Smooth muscle cell (in vitro differentiated cells): Measurements from ENCODE around the gene ADGRE3. TPM values are rescaled to one million over a fixed set of nuclear protein-coding genes. Genes with fewer than 3 reads are reported as not detected.
"Not testable (repeated sequence)": the region's sequence is repeated elsewhere in the genome, so short reads cannot be mapped to it uniquely, and the experiment has no call there.

ENCODE experiments used
- DNase-seq: peaks from one replicate; lab custom pipeline; 2025; ENCODE audit not compliant: unreplicated experiment; lab: John Stamatoyannopoulos, UW
- H2AFZ ChIP-seq: fragments of 200-600 bp; sonication (generic); 2 replicates; pipeline ENCODE4 v1.6.0; 2016; ENCODE audit warnings: antibody characterized with exemption, low read depth, mild to moderate bottlenecking
- H3F3A ChIP-seq: fragments of 200-600 bp; sonication (generic); 2 replicates; pipeline ENCODE4 v1.6.0; 2017; ENCODE audit warnings: antibody characterized with exemption, low read depth
- H3K27ac ChIP-seq: fragments of 200-600 bp; sonication (generic); 2 replicates; pipeline ENCODE4 v1.5.1; 2016; ENCODE audit warnings: low read depth, mild to moderate bottlenecking
- H3K27me3 ChIP-seq: fragments of 200-600 bp; sonication (generic); 2 replicates; pipeline ENCODE4 v1.6.1; 2016; ENCODE audit warnings: low read depth, mild to moderate bottlenecking
- H3K36me3 ChIP-seq: fragments of 200-600 bp; sonication (generic); 2 replicates; pipeline ENCODE4 v1.5.1; 2016; ENCODE audit warnings: low read depth
- H3K4me1 ChIP-seq: fragments of 200-600 bp; sonication (generic); 2 replicates; pipeline ENCODE4 v1.5.1; 2016; ENCODE audit warnings: low read depth
- H3K4me2 ChIP-seq: fragments of 200-600 bp; sonication (generic); 2 replicates; pipeline ENCODE4 v1.6.0; 2016; ENCODE audit warnings: mild to moderate bottlenecking
- H3K4me3 ChIP-seq: fragments of 200-600 bp; sonication (generic); 2 replicates; pipeline ENCODE4 v1.5.1; 2016; ENCODE audit warnings: mild to moderate bottlenecking
- H3K79me2 ChIP-seq: fragments of 200-600 bp; sonication (generic); 2 replicates; pipeline ENCODE4 v1.6.0; 2016; ENCODE audit warnings: low read depth, mild to moderate bottlenecking
- H3K9ac ChIP-seq: fragments of 200-600 bp; sonication (generic); 2 replicates; pipeline ENCODE4 v1.6.0; 2016; ENCODE audit warnings: low read depth
- H3K9me3 ChIP-seq: fragments of 200-600 bp; sonication (generic); replicated peaks from 2 replicates; pipeline ENCODE4 v1.5.1; 2016; ENCODE audit warnings: low read depth
- H4K20me1 ChIP-seq: fragments of 200-600 bp; sonication (generic); 2 replicates; pipeline ENCODE4 v1.6.0; 2016; ENCODE audit warnings: low read depth
- CTCF ChIP-seq: fragments of 200-600 bp; sonication (generic); IDR thresholded peaks from 2 replicates; pipeline ENCODE4 v1.5.1; 2017; ENCODE audit warnings: borderline replicate concordance, mild to moderate bottlenecking, antibody characterized with exemption; ENCODE audit not compliant: insufficient read depth, poor library complexity, severe bottlenecking
- WGBS: methylation state at CpG from one replicate; pipeline ENCODE4 v1.1.7; 2016; ENCODE audit warnings: low lambda C conversion rate; 5-methylcytosine and 5-hydroxymethylcytosine counted together
- polyA plus RNA-seq: library from polyadenylated mRNA; unstranded; fragments of >200 nt; fragmentation: Nextera tagmentation; extraction: Ambion mirVana; gene quantifications from 2 replicates; pipeline ENCODE4 v1.2.1, GENCODE V29; 2016
- total RNA-seq: library from RNA; depleted of rRNA; stranded (reverse); fragments of >200 nt; gene quantifications from 2 replicates; pipeline ENCODE4 v1.2.3, GENCODE V29; 2014

The ADGRE3 gene
- total and polyA plus RNA-seq, 2 experiments from 2014 or later = not detected

DNA sequence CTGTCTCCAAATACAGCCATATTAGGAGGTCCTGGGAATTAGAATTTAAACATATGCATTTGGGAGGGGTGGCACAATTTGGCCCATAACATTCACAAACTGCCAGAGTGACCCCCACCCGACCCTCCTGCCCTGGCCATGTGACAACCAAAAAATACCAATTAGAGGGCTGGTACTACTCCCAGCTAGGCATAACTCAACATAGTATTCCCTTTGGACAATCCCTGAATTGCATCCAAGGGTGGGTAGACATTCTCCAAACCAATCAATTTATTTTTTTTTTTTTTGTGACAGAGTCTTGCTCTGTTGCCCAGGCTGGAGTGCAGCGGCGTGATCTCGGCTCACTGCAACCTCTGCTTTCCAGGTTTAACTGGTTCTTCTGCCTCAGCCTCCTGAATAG is 62.0 kb downstream of the ADGRE3 start:
- 82% methylated on average over 4 of the region's 4 CpGs for WGBS
- H4K20me1 ChIP-seq = no peaks in the 10 kb centered on the region

GRCh38 chr19:14612242-14612641 is 62.4 kb downstream of the ADGRE3 start:
- not testable (repeated sequence) for H3K27ac ChIP-seq, H3K9ac ChIP-seq, H3K36me3 ChIP-seq, H3K27me3 ChIP-seq, H3K4me2 ChIP-seq, H3F3A ChIP-seq, DNase-seq, H4K20me1 ChIP-seq, H3K4me3 ChIP-seq, H3K9me3 ChIP-seq, H3K79me2 ChIP-seq, H2AFZ ChIP-seq, H3K4me1 ChIP-seq
- WGBS = 72% methylated on average over 5 of the region's 5 CpGs

More for the DNA sequence above, 62.0 kb downstream of the ADGRE3 start:
- no peak for DNase-seq
- H3K27me3 ChIP-seq = no peaks in the 10 kb centered on the region
- no peaks in the 10 kb centered on the region for H3K79me2 ChIP-seq
- no peaks in the 10 kb centered on the region for H3K36me3 ChIP-seq
- H3K9ac ChIP-seq = no peak overlapping the region
- no peak overlapping the region for H2AFZ ChIP-seq
- no peaks in the 10 kb centered on the region for H3K4me1 ChIP-seq
- no peak overlapping the region for H3K27ac ChIP-seq
- no peak overlapping the region for H3K4me3 ChIP-seq
- no peak for TF ChIP-seq CTCF
- H3K9me3 ChIP-seq = no peaks in the 10 kb centered on the region
- no peaks in the 10 kb centered on the region for H3F3A ChIP-seq
- H3K4me2 ChIP-seq = no peak overlapping the region

DNA sequence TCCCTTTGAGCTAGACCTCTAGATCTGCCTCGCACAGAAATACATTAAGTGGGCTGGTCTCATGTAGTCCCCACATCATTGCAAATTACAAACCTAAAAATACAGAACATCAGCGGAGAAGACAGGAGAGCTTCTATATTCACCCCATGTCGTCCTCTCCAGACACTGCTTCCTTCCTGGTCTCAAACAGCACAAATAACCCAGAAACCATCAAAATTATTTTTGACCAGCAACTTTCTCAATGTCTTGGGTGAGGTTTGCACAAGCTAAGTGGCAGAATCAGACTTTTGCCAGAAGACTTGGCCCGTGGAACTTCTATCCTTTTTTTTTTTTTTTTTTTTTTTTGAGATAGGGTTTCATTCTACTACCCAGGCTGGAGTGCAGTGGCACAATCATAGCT is 63.6 kb downstream of the ADGRE3 start:
- Histone ChIP-seq H3K4me2 (no peak overlapping the region), H3K79me2 (no peaks in the 10 kb centered on the region), H3K4me3 (no peak overlapping the region), H2AFZ (no peak overlapping the region), H3K36me3 (no peaks in the 10 kb centered on the region), H3F3A (no peaks in the 10 kb centered on the region), H3K27ac (no peak overlapping the region), H3K27me3 (no peaks in the 10 kb centered on the region), H3K9ac (no peak overlapping the region), H3K9me3 (no peaks in the 10 kb centered on the region), H4K20me1 (no peaks in the 10 kb centered on the region), H3K4me1 (no peaks in the 10 kb centered on the region)
- DNase-seq = no peak
- WGBS = 71% methylated on average over 4 of the region's 4 CpGs
- TF ChIP-seq CTCF = no peak

- Histone ChIP-seq H3K4me3 (no peak overlapping the region), H3K4me1 (no peaks in the 10 kb centered on the region), H3F3A (no peaks in the 10 kb centered on the region), H4K20me1 (no peaks in the 10 kb centered on the region), H3K27ac (no peak overlapping the region), H2AFZ (no peak overlapping the region), H3K4me2 (no peak overlapping the region), H3K9me3 (no peaks in the 10 kb centered on the region), H3K27me3 (no peaks in the 10 kb centered on the region), H3K9ac (no peak overlapping the region), H3K36me3 (no peaks in the 10 kb centered on the region), H3K79me2 (no peaks in the 10 kb centered on the region)
- 69% methylated on average over 9 of the region's 9 CpGs for WGBS
- TF ChIP-seq CTCF = no peak
- DNase-seq = no peak
These were observed 68.0 kb downstream of the ADGRE3 start for GRCh38 chr19:14606627-14607026.
